ENCODE measurements around the gene SEMA3D. TPM values are rescaled to one million over a fixed set of nuclear protein-coding genes. Genes with fewer than 3 reads are reported as not detected.

SEMA3D gene
- total and polyA plus RNA-seq, 2 of the 13 experiments (the other 11 are each of a cell fraction or from before 2014, with no cell fraction given): 0.07 TPM; not detected in 1

- Histone ChIP-seq H3K4me1 (ENCODE audit: insufficient read depth, low read length) (no peaks in the 10 kb centered on the region), H3K27me3 (ENCODE audit: control insufficient read depth in 1 of 2, insufficient read depth in 2 of 2, low read length in 2 of 2) (no peaks in the 10 kb centered on the region), H2AFZ (ENCODE audit: low read length) (no peak overlapping the region), H4K20me1 (ENCODE audit: insufficient read depth, low read length) (no peaks in the 10 kb centered on the region), H3K79me2 (ENCODE audit: insufficient read depth, low read length) (no peaks in the 10 kb centered on the region), H3K9ac (ENCODE audit: insufficient read depth, low read depth, low read length) (no peak overlapping the region), H3K4me2 (ENCODE audit: low read depth, low read length) (no peak overlapping the region), H3K36me3 (replicated peaks in 1 of 2; ENCODE audit: control insufficient read depth in 1 of 2, insufficient read depth in 2 of 2, low read length in 2 of 2) (no peaks in the 10 kb centered on the region), H3K27ac (ENCODE audit: extremely low read length, insufficient read depth, low read length) (no peak overlapping the region), H3K9me3 (ENCODE audit: low read length) (no peaks in the 10 kb centered on the region), H3K4me3 (replicated peaks in 1 of 3; ENCODE audit: insufficient read depth in 1 of 3, low read depth in 2 of 3, low read length in 3 of 3) (no peak overlapping the region)
- DNase-seq (ENCODE audit: low spot score) (no peak), ATAC-seq (no peak), FAIRE-seq (no peak)
- TF ChIP-seq TMF1 (CRISPR knock-in tag; IDR thresholded peaks at IDR 0.05; ENCODE audit: low read depth) (no peak), HNRNPUL1 (IDR thresholded peaks at IDR 0.05; ENCODE audit: low read depth, low read length) (no peak), NCOR1 (IDR thresholded peaks at IDR 0.05; ENCODE audit: borderline replicate concordance, low read length) (no peak), ZNF335 (CRISPR knock-in tag; IDR thresholded peaks at IDR 0.05) (no peak), ZNF781 (CRISPR knock-in tag; IDR thresholded peaks at IDR 0.05; ENCODE audit: borderline replicate concordance, not compliant biosample characterization) (no peak), KLF12 (CRISPR knock-in tag; IDR thresholded peaks at IDR 0.05; ENCODE audit: borderline replicate concordance) (no peak)
- ChIA-PET CTCF (ENCODE audit: low intra/inter-chr PET ratio, low total read pairs) (no interaction called here), POLR2A (no interaction called here)
- in situ Hi-C loops (cut with HindIII; ENCODE audit: extremely low pct_ligation_motif_present, low pct_unique_long_range_greater_than_20kb) (no loop called here), intact Hi-C loops (cut with micrococcal nuclease; ENCODE audit: unreplicated experiment) (no loop called here)
- BruUV-seq (replicated peaks): no TSS peak
- 0% methylated on average over 2 of the region's 2 CpGs for WGBS (ENCODE audit: low lambda C conversion rate)
Measured at GRCh38 chr7:85204496-85204895, 17.6 kb upstream of the SEMA3D start.

GRCh38 chr7:85204061-85204460, 17.2 kb upstream of the SEMA3D start:
- BruUV-seq (replicated peaks): no TSS peak

More at GRCh38 chr7:85204061-85204460, 17.2 kb upstream of the SEMA3D start:
- Histone ChIP-seq H2AFZ (ENCODE audit: low read length) (no peak overlapping the region), H3K9ac (ENCODE audit: insufficient read depth, low read depth, low read length) (no peak overlapping the region), H4K20me1 (ENCODE audit: insufficient read depth, low read length) (no peaks in the 10 kb centered on the region), H3K36me3 (replicated peaks in 1 of 2; ENCODE audit: control insufficient read depth in 1 of 2, insufficient read depth in 2 of 2, low read length in 2 of 2) (no peaks in the 10 kb centered on the region), H3K27ac (ENCODE audit: extremely low read length, insufficient read depth, low read length) (no peak overlapping the region), H3K27me3 (ENCODE audit: control insufficient read depth in 1 of 2, insufficient read depth in 2 of 2, low read length in 2 of 2) (no peaks in the 10 kb centered on the region), H3K79me2 (ENCODE audit: insufficient read depth, low read length) (no peaks in the 10 kb centered on the region), H3K4me2 (ENCODE audit: low read depth, low read length) (no peak overlapping the region), H3K4me3 (replicated peaks in 1 of 3; ENCODE audit: insufficient read depth in 1 of 3, low read depth in 2 of 3, low read length in 3 of 3) (no peak overlapping the region), H3K4me1 (ENCODE audit: insufficient read depth, low read length) (no peaks in the 10 kb centered on the region), H3K9me3 (ENCODE audit: low read length) (no peaks in the 10 kb centered on the region)
- in situ Hi-C loops (cut with HindIII; ENCODE audit: extremely low pct_ligation_motif_present, low pct_unique_long_range_greater_than_20kb): no loop called here
- 0% methylated on average over 2 of the region's 2 CpGs for WGBS (ENCODE audit: low lambda C conversion rate)
- ATAC-seq: no peak
- no peak for FAIRE-seq
- ChIA-PET POLR2A (no interaction called here), CTCF (ENCODE audit: low intra/inter-chr PET ratio, low total read pairs) (no interaction called here)
- TF ChIP-seq ZNF496 (CRISPR knock-in tag; IDR thresholded peaks at IDR 0.05; ENCODE audit: insufficient replicate concordance): no peak
- no peak for DNase-seq (ENCODE audit: low spot score)
- intact Hi-C loops (cut with micrococcal nuclease; ENCODE audit: unreplicated experiment): no loop called here
